ENCODE results near the gene GBX2.

The GBX2 gene

DNA sequence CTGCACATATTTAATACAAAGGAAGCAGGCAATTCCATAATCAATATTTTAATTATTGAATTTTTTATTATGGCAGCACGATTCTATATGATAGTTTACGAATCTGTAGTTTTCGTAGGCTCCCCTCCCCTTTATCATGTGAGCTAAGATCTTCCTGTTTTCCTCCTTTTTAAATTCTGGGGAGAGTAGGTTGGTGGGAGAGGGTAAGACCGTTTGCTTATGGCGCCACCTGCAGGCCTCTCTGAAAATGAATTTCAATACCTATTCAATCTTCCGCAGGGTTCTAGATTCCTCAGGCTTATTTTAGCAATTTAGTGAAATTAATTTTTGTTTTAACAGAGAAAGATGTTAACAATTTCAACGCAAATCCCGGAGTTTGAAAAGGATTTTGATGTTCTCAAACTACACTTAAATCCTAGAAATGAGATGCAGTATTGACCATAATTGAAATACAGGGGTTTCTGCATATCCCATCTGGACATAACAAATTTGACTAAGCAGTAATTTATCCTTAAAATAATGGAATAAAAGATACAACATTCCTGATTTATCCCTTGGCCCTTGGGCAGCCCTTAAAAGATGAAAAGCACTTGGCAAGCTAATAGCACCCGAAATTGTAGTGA is 12.8 kb upstream of the GBX2 start:
- DNase-seq (ENCODE audit: low read depth in 2 of 2) = no peak

DNA sequence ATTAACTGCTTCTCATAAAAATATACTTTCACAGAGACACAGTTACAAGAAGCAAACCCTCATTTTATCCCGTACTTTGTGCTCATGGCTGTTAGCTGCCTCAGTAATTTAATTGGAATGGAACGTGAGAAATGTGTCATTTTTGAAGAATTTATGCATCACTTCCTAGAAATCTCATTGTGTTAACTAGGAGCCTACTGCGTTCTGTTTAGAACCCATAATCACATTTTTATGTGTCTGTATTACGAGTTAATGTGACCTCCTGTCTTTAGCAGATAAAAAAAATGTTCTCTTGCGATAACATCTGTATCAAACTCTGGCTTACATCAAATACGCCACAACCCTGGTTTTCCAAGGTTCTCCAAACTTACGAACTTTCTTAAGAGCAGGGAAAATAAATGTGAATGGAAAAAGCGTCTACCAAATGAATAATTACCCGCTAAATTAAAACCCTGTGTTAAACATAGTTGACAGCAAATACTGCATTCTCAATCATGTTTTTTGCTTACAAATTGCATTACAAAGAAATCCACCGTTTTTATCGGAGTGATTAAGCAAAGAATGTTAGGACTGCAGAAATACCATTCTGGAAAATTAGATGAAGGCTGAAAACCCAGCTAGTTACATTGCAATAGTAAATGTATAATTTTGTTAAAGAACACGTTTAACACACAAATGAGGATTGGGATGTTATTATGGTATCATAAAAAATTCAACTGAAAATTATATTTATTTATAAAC is 12.1 kb upstream of the GBX2 start:
- DNase-seq (ENCODE audit: low read depth in 2 of 2) = no peak

- DNase-seq (ENCODE audit: low read depth in 2 of 2) = no peak
Observed at GRCh38 chr2:236179236-236180075, 11.3 kb upstream of the GBX2 start.

GRCh38 chr2:236178890-236179235 is 10.7 kb upstream of the GBX2 start:
- DNase-seq (ENCODE audit: low read depth in 2 of 2) = no peak

DNA sequence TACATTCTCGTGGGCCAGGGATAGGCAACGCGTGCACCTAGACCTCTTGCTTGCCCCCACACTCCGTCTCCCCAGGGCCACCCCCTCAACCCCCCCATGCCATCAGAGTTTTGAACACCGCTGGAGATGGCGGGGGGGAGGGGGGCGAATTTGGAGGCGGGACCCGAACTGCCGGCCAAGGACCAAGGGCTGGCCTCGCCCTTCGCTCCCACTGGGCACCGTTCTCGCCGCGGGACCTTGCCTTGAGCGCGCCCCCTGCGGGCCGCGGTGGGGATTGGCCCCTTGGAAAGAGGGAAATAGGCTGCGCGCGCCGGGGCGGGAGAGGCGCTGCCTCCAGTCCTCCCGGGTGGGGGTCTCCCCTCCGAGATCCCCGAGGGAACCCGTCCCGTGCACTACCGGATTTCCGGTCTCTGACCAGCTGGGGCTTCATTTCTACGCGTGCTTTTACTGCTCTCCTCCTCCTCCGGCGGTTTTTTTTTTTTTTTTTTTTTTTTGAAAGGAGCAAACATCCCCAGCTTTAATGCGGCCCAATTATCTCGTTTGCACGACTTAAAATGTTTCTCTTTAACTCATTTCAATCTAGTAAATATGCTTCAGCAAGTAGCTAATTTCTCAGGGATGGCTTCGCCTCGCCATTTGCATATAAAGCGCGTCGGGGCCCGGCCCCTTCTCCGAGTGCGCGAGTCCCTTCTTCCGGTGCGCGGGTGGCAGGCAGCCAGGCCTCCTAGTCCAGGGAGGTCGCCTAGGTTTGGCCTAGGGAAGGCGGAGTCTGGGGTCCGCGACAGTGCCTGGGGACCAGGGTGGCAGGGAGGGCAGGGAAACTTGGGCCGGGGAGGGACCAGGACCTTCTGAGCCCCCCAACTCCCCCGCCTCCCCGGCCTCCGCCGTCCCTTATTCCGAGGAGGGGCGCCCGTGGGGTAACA is 10.0 kb upstream of the GBX2 start:
- DNase-seq (ENCODE audit: low read depth in 2 of 2) = no peak

GRCh38 chr2:236177604-236177966 is 9.4 kb upstream of the GBX2 start:
- DNase-seq (ENCODE audit: low read depth in 2 of 2) = no peak

DNA sequence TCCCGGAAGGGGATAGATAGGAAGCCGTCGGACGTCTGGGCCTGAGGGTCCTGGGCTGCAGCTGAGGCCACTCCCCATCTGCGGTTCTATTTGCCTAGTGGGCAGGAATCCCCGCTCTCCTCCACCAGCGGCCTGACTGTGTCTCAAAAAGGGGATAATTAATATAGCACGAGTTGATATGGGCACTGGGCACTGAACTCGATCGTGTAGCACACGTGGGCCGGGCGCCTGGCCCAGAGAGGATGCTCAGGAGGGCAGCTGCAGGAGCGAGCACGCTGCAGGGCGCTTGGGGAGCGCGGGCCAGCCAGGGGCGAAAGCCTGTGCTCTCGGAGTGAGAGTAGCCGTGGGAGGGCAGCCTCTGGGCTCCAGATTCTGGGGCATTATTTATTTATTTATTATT is 8.8 kb upstream of the GBX2 start:
- DNase-seq (ENCODE audit: low read depth in 2 of 2) = no peak

DNA sequence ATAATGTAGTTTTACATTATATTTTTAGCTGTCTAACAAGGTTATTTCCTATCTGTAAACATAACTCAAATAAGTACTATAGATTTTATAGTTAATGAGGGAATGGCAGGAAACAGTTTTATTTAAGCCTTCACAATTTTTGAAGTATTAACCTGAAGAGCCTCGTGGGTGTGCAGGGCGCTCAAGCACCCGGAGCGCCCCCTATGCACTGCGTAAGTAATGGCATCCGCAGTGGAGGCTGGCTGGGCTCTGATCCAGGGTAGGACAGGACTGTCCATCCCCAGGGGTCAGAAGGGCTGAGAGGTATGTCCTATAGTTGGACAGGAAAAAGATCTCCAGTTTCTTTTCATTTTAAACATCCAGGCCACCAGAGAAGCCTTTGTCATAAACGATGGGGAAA is 8.2 kb upstream of the GBX2 start:
- DNase-seq (ENCODE audit: low read depth in 2 of 2) = no peak

GRCh38 chr2:236175548-236176150 is 7.5 kb upstream of the GBX2 start:
- no peak for DNase-seq (ENCODE audit: low read depth in 2 of 2)

- no peak for DNase-seq (ENCODE audit: low read depth in 2 of 2)
Observed at GRCh38 chr2:236173729-236174607, 5.8 kb upstream of the GBX2 start.

- DNase-seq (ENCODE audit: low read depth in 2 of 2) = no peak
Observed at GRCh38 chr2:236173036-236173728, 5.0 kb upstream of the GBX2 start.

DNA sequence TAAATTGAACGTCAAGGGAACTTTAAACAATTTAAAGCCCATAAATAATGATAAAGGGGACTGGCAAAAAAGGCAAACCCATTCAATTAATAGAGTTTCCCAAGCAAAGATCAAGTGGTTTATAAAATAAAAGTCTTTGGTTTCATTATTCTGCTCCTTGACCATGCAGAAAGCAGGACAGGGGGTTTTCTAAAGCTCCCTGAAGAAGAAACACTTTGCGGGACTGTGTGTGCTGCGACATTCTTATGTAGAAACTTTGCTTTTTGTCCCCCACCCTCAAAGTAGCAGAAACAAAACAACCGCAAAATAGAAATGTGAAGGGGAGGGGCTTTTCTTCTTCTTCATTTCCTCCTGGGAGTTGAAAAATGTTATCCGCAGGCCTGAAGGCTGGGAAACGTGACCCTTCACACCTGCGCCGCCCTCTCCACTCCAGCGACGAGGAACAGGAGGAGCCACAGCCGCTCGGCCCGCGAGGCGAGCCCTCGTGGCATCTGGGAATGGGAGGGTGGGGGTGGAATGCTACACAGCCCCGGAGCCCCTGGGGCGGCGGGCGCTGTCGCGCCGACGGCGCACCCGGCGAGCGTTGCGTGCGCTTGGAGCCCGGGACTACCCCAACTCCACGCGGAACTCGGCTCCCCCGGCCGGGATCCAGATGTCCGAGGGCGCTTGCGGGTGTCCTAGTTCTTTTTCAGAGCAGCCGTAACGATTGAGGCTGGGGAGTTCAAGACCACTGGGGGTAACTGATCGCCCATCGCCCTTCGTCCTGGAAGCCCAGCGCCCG is 4.3 kb upstream of the GBX2 start:
- no peak for DNase-seq (ENCODE audit: low read depth in 2 of 2)

GRCh38 chr2:236171680-236172254 is 3.6 kb upstream of the GBX2 start:
- no peak for DNase-seq (ENCODE audit: low read depth in 2 of 2)

GRCh38 chr2:236171181-236171679 is 3.0 kb upstream of the GBX2 start:
- DNase-seq (ENCODE audit: low read depth in 2 of 2) = no peak

DNA sequence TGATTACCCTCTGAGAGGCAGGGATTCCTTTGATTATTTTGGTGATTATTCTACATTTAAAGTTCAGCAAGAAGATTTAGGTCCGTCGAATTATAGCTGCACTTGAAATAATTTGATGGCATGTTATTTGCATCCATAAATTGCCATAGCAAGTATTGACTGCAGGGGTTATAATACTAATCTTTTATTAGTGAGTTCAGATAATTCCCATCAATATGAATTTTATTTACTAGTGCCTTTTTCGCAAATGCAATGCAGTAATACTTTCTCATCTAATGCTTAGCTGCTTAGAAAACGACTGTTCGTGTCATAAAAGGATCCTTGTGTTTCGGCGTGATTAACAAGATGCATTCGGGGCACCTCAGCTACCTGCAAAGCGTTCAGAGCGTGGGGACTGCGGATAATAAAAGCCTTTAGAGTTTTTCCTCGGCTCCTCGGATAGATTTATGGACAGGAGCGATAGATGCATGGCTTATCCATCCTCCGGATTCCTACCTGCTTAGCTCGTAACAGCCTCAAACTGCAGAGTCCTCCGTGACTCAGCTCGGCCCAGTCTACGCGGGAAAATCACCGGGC is 2.5 kb upstream of the GBX2 start:
- no peak for DNase-seq (ENCODE audit: low read depth in 2 of 2)

- no peak for DNase-seq (ENCODE audit: low read depth in 2 of 2)
Observed at GRCh38 chr2:236169741-236170589, 1.8 kb upstream of the GBX2 start.

DNA sequence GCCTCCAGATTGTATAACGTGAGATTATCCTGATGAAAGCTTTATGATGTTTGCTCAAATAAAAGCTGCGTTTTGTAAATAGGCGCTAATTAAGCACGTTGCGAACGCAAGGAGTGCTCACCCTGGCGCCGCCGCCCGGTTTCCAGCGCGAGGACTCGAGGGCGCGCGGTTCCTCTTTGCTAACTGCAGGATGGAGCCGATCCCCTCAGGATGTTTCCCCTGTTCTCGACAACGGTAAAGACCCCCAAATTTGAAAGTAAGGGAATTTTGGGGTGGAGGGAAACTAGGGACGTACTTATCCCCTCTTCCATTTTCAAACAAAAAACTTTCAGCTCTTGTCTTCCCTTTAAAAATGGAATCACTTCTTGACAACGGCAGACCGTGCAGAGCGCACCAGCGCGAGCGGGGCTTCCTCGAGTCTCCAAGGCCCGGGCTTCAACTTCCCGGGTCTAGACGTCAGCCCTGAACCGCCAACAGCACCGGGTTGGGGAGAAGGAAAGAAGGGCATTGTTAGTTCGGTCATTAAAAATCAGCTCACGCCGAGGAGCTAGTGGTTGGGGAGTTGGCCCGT is 1.1 kb upstream of the GBX2 start:
- no peak for DNase-seq (ENCODE audit: low read depth in 2 of 2)

All from activated CD8-positive, alpha-beta memory T cell treated with anti-CD3 and anti-CD28 coated beads for 4 hours (primary cell).